HG02798 (cell line): ENCODE data around the gene EHD3.

Source experiments
- ATAC-seq: cut with Tn5 transposase; IDR thresholded peaks from one replicate; pipeline ENCODE4 v1.9.1; 2021; ENCODE audit warnings: mild to moderate bottlenecking; ENCODE audit not compliant: unreplicated experiment, poor library complexity

EHD3 gene

DNA sequence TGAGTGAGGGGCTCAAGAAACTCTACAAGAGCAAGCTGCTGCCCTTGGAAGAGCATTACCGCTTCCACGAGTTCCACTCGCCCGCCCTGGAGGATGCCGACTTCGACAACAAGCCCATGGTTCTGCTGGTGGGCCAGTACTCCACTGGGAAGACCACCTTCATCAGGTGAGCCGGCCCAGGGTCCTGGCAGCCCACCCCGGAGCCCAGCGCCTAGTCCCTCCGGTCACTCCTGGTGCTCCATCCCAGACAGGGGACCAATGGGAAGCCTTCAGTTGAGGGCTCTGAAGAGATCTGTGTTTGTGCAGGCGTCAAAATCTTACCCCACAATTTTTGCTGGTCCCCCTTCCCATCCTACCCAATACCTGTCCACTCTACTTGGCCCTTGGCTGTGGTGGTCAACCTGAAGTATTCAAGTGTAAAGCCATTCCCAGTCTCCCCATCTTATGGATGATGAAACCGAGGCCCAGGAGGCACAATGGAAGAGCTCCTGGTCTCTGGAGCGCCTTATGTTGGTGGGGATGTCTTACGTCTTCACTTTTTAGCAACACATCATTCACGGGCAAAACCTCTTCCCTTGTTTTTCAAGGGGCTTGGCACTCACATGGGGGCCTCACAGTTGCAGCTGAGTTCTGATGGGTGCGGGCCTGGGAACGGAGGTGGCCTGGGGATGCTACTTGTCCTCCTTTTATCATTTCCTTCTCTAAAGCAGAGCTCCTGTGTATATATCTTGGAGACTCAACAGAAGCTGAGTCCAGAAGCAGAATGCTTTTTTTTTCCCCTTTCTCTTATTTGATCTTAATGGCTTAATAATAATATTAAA is 941 bp downstream of the EHD3 start:
- ATAC-seq: no peak

DNA sequence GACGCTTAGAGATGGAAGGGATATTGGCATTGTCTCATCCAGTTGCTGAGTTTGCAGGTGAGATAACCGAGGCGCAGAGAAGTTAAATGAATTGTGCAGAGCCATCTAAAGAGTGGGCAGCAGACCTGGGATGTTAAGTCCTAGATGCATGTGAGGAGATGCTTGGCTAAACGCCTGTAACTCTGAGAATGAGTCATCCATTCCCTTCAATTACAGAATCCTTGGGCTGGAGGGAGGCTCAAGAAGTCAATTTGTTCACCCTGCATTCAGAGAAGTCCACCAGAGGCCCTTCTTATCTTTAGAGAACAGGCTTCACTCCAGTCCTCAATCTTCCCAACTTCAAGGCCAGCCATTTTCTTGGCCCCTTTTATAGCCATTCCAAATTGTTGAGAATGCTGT is 1.6 kb downstream of the EHD3 start:
- no peak for ATAC-seq

DNA sequence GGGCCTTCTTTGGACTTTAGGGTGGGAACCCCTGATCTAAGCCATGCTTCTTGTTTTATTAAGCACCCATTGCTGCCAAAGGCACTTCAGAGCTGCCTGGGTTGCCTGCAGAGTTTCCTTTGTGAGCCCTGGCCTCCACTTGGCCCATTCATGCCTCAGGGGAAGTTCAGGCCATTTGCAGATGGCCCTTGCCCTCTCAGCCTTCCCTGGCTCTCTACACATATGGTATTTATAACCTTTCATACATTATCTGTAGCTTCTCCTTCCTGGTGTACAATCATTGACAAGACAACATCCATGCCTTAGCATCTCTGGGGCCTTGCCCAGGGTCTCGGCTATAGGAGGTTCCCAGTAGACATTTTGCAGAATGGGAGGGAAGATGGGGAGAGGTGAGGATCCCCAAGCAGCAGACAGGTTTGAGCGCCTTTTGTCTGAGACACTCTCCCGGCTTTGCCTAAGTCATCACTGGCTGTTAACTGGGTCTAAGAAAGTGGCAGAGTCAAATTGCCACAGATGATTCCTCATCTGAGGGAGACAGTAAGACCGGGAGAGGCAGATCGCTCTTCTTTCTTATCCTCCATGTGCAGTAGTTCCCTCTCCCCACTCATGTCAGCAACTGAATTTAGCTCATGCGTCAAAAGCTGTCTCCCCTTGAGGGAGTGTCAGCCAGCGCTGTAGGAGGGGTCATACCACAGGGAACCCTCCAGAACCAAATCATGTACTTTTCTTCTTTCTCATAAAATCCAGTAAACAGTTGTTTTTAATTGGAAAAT is 2.7 kb downstream of the EHD3 start:
- no peak for ATAC-seq

DNA sequence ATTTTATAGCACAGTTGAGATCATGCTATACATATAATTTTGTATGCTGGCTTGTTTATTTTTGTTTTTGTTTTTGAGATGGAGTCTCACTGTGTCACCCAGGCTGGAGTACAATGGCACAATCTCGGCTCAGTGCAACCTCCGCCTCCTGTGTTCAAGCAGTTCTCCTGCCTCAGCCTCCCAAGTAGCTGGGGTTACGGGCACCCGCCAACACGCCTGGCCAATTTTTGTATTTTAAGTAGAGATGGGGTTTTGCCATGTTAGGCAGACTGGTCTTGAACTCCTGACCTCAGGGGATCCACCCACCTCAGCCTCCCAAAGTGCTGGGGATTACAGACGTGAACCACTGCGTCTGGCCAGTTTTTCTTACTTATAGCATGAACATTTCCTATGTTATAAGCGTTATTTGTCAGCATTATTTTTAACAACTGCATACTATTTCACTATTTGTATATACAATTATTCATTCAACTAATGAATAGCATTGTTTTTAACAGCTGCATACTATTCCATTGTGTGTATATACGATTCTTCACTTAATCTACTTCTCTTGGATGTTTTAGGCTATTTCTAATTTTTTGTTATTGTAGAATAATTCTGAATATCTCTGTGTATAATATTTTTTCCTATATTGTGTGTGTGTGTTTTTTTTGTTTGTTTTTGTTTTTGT is 3.5 kb downstream of the EHD3 start:
- ATAC-seq: no peak

DNA sequence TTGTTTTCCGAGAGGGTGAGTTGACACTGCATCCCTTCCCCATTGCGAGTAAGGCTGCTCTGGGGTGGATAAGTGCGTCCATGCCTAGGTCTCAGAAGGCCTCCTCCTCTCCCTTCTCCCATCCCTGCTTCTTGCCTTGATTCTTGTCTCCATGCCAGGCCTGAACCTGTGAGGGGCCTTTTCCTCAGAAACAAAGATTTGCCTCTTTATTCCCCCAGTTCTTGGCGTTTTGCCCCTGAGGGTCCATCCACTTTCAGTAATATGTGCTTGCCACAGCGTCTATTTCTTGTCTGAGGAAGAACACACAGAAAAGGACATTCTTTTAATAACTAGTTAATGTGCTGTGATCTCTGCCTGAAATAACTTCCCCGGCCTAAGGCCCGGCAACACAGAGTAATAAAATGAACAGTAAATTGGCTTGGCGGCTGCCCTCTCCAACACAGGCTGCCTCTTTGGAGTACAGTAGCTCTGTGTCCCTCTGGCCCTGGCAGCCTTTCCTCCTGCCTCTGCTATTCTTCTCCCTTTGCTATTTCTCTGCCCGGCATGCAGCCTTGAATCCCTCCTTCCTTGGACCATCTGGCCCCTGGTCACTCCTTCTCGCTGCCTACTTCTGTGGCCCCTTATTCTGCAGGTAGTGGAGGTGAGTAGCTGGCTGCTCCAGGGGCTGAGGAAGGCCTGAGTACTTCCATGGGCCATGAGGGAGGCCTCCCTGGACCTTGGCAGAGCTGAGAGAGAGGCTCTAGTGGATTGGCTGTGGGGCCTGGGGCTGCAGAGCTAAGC is 4.4 kb downstream of the EHD3 start:
- no peak for ATAC-seq

DNA sequence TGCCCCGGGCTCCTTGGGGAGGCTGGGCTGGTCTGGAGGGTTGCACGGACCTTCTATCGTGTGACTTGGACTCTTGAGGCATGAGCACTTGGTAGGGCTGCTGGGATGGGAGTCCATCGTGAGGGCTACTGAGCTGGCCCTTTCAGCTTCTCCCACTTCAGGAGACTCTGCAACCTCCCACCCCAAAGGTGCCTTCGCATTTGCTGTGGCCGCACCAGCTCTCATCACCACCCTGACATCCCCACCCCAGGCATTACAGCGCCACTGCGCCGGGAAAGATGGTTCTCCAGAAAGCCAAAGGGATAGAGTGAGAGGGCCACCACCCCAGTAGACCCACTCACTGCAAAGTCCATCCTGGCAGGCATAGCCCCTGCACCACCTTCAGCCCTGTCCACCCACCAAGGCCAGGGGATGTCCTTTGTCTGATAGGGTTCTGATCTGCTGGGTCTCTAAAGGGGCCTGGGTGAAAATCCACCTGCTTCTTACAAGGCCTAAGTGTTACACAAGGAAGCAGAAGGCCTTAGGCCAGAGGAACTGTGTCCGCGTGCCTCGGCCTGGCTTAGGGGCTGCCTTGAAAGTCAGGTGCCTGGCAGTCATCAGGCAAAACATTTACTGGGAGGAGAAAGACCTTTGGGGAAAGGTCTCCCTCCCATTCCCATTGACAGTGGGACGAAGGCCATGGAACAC is 5.1 kb downstream of the EHD3 start:
- ATAC-seq: no peak

DNA sequence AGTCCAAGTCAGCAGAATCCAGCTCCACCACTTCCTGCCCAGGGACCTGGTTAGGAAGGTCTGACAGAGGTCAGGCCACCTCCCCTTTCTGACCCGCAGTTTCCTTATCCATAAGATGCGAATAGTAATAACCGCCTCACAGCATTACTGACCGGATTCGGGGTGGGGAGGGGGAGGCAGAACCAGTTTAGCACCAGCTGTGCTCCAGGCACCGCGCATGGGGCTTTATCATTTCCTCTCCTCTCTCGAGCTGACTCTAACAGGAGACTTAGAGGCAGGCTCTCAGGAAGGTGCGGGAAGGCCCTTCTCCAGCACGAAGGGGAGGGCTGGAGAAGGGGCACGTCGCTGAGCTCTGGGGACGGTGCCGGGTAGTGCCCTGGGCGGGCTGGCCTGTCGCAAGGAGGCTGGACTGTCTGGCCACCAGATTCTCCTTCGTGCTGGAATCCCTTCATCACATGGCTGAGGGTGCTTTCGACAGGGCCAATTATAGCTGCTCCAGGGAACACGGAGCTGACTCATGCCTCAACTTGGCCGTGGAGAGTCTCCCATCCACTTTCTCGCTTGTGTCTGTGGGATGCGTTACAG is 5.7 kb downstream of the EHD3 start:
- no peak for ATAC-seq

DNA sequence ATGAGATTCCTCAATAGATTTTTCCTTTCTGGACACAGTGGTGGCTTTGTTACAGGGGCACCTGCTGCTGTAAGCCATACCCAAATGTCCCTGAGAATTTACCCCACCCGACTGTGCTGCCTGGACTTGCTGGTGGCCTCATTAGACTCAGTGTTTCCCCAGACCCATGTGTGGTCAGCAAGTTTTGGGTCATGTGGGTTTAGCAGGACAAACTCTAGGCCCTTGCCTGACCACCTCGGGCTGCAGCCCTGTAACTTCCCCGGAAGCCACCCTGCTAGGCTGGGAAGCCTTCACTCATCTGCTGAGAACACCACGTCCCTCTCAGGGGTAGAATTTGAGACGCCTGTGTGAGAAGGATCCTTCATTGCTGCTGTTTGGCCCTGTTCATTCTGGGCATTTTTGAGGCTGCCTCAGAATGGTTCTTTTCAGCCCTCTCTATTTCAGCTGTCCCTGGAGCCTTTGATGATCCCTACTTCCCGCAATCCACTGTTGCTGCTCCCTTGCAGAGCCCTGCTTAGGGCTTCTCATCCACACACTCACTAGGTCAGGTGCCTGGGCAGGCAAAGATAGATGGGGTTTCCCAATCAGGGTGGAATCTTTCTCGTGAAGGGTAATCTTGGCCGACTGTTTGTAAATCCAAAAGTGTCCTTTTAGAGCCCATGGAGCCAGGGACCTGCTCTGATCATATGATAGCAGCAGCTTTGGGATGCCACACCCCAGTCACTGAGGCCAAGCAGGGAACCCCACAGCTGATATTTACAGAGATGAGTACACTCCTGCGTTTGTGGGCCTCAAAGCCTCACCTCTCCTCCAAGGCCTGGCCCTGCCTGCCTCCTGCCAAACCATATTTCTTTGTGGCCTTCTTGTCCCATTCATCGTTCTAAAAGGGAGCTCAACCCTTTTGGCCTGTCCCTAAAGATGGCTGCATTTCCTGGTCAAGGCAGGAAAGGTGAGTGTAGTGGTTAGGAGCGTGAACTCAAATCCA is 6.7 kb downstream of the EHD3 start:
- ATAC-seq: no peak

DNA sequence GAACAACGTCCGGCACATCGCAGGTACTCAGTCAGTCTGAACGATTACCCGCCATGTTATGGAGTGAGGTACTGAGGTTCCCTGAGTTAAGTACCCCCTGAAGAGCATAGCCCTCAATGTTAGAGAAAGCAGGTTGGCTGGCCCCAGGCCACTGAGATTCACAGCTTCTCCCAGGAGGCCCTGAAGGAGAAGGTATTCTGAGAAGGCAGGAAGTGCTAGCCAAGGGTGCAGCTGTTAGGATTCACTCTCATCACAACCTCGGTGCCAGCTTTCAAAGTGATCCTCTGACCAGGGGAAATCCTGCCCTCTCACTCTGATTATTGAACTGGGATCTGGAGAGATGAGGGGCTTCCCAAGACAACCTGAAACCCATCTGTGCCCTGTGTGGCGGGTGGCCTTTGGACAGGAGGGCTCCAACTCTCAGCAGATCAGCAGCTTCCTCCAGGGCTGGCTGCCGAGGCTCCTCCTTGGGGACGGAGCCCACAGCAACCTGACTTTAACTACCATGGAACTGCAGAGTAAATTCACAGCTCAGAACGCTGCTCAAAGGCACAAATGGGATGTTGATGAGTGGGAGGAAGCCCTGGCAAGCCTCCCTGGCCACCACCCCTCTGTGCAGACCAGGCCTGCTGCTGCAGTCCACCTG is 7.8 kb downstream of the EHD3 start:
- no peak for ATAC-seq

DNA sequence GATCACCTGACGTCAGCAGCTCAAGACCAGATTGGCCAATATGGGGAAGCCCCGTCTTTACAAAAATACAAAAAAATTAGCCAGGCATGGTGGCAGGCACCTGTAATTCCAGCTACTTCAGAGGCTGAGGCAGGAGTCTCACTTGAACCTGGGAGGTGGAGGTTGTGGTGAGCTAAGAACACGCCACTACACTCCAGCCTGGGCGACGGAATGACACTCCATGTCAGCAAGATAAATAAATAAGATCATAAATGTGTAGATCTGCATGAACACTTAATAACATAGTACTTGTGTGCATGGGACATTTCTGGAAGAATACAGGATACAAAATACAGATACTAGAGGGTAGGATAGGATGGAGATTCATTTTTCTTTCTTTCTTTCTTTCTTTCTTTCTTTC is 9.1 kb downstream of the EHD3 start:
- ATAC-seq: no peak

DNA sequence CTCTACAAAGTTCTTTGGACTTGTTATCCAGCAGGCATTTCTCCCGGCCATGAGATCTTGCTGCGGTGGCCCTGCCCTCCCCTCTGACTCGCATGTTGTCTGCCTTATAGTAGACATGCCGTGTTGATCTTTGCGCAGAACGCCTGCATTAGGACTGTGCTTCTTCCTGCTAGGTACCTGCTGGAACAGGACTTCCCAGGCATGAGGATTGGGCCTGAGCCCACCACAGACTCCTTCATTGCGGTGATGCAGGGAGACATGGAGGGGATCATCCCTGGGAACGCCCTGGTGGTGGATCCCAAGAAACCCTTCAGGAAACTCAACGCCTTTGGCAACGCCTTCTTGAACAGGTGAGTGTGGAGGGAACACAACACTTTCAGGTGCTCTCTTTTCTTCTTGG is 10.1 kb downstream of the EHD3 start:
- no peak for ATAC-seq

DNA sequence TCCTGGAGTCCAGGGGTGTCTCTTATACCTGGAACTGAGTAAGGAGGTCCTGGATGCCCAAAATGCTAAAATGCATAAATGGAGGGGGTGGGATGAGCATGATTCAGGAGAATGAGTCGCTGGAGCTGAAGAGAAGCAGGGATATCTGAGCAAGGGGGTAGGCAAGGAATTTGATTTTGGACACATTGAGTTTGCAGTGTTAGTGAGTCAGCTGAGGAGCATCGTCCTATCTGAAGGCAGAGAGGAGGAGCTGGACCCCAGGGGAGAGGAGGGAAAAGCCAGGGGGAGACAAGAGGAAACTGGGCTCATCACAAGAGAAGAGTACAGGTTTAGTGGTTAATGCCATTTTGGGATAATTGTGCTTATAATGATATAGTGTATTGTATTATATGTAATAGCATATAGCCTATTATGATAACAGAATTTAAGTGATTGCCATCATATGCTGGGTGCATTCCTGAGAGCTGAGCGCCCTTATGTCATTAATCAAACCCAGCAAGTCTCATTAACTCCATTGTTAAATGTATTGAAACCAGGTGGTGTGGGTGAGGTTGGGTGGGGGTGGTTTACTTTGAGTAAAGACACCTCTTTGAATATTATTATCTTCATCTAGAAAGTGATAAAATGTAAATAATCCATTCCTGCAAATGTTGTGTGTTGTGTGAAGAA is 12.4 kb downstream of the EHD3 start:
- ATAC-seq: no peak

DNA sequence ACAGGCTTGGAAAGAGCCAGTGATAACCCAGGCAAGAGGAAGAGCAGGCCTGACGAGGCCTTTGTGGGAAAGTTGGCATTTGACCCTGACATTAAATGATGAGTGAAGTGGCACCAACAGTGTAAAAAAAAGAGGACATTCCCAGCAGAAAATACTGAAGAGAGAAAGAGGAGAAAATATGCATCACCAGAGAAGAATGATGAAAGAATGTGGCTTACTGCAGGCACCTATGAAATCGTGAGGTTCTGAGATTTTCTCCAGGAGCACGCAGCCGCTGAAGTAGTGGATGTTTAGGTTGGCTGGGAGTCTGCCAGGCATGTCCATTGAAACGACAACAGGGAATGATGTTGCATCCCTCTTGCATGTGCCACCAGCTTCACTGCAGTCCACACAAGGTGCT is 13.8 kb downstream of the EHD3 start:
- no peak for ATAC-seq

DNA sequence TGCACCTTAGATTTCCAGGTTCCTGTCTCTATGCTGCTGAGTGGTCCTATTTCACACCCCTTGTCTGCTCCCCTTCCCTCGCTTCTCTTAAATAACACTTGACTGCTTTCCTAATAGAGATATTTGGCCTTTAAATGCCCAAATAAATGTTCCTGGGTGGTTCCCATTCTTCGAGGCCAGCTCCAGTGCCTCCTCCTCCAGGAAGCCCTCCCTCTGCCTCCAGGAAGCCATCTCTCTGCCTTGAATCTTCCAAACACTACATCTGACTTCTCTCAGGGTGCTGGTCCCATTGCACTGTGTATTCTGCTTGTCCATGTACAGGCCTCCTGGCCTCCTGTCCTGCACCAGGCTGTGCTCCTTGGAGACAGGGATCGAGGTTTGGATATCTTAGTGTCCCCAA is 14.2 kb downstream of the EHD3 start:
- ATAC-seq: no peak

DNA sequence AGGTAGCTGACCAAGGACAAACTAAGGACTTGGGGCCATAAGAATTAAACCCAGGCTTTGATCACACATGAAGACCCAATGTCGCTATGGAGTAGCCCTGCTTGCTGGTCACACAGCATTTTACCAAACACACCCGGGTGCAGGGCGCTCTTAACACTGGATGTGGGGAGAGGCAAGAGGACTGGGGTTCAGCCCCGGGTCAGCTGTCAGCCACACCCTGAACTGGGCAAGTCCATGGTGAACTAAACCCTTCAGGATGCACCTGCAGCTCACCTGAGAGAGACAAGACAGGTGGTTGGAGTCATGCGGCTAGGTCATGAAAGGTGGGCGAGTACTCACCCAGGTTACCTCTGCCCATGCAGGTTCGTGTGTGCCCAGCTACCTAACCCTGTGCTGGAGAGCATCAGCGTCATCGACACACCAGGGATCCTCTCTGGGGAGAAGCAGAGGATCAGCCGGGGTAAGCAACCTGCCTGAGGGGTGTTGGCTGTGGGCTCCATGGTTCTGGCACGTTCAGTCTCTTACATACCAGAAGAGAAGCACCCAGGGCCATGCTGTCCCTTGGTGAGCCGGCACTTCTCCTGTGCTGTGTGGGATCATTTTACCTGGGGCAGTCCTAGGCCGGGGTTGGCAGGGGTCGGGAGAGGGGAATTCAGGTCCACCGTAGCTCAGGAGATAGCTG is 15.2 kb downstream of the EHD3 start:
- ATAC-seq: no peak

DNA sequence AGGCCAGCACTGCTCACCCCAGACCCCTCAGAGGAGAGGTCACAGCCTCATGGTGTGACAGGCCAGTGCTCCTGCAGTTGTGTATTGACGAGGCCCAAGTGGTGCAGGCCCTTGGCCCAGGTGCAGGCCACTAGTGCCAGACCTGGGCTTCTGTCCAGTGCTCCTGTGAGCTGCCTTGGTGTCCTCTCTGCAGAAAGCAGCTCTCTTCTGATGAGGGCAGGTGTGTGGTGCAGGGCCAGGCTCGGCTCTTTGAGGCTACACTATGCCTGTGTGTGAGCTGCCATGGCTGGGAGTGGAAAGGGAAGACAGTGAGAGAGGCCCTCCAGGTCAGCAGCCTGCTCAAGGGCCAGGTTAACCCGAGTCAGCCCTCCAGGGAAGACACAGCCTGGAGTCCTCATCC is 17.1 kb downstream of the EHD3 start:
- ATAC-seq: no peak

DNA sequence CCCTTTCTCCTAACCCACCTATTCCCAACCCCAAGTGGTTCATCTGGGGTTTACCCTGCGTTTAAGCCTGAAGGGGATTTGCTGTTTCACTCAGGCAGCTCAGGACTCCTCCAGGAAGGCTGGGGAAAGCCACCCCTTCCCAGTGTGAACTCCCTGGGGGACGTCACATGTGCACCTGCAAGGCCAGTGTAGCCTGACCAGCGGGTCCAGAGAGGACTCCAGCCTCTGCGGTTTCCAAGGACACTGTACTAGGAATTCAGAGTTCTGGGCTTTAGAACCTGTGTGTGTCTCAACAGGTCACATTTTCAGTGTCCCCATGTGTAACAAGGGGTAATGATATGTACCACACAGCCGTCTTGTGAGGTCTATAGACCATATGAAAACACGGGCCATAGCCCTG is 17.9 kb downstream of the EHD3 start:
- ATAC-seq: no peak
